Stimulated activated CD8-positive, alpha-beta memory T cell treated with anti-CD3 and anti-CD28 coated beads, Interleukin-7, amount 100 ng/mL, for 1 hour (primary cell): ENCODE data around the gene ATP6V0B.

Experiments
- DNase-seq, 2 donors: peaks; one replicate each; pipeline ENCODE4 v3.0.0-alpha.2; 2020; ENCODE audit warnings: low read depth in 2 of 2

Gene ATP6V0B

GRCh38 chr1:43969746-43970466 is 4.9 kb upstream of the ATP6V0B start, which contains the start of gene DPH2:
Gene DPH2 (plus strand): TSS chr1:43970010. CDS start chr1:43970176, 166 bp downstream.
- peak; percentile 87 to 90 for DNase-seq

GRCh38 chr1:43970502-43970901 is 4.3 kb upstream of the ATP6V0B start:
- no peak for DNase-seq

- DNase-seq: no peak
These were observed 3.8 kb upstream of the ATP6V0B start for GRCh38 chr1:43970911-43971310.

GRCh38 chr1:43971336-43971980 is 3.3 kb upstream of the ATP6V0B start:
- DNase-seq: no peak

- no peak for DNase-seq
These were observed 748 bp upstream of the ATP6V0B start for GRCh38 chr1:43973981-43974442.

- no peak for DNase-seq
These were observed 645 bp downstream of the ATP6V0B start for GRCh38 chr1:43975249-43975961.

- DNase-seq: no peak
These were observed 1.3 kb downstream of the ATP6V0B start for GRCh38 chr1:43976045-43976444.

- no peak for DNase-seq
These were observed 2.1 kb downstream of the ATP6V0B start for GRCh38 chr1:43976890-43977289.

- no peak for DNase-seq
These were observed 2.9 kb downstream of the ATP6V0B start for GRCh38 chr1:43977376-43978263.

- DNase-seq: no peak
These were observed 3.4 kb downstream of the ATP6V0B start for GRCh38 chr1:43978264-43978550.

GRCh38 chr1:43978551-43979260 is 3.9 kb downstream of the ATP6V0B start, which contains the start of gene B4GALT2:
Gene B4GALT2 (plus strand): TSS chr1:43979210. CDS start chr1:43981161, 1,951 bp downstream.
- no peak for DNase-seq

GRCh38 chr1:43979261-43979527 is 4.4 kb downstream of the ATP6V0B start:
- no peak for DNase-seq

GRCh38 chr1:43979528-43980254 is 4.9 kb downstream of the ATP6V0B start:
- DNase-seq: no peak

GRCh38 chr1:43980255-43981134 is 5.7 kb downstream of the ATP6V0B start:
- DNase-seq: no peak

GRCh38 chr1:43981135-43981491 is 6.4 kb downstream of the ATP6V0B start:
- DNase-seq: no peak

GRCh38 chr1:43981636-43982035 is 6.9 kb downstream of the ATP6V0B start:
- DNase-seq: no peak

GRCh38 chr1:43982241-43982640 is 7.5 kb downstream of the ATP6V0B start:
- DNase-seq: no peak

- no peak for DNase-seq
These were observed 8.0 kb downstream of the ATP6V0B start for GRCh38 chr1:43982808-43983207.

GRCh38 chr1:43983253-43983899 is 8.6 kb downstream of the ATP6V0B start:
- DNase-seq: no peak
